A172 (cell line): ENCODE measurements around the gene TUNAR. TPM values are rescaled to one million over a fixed set of nuclear protein-coding genes. Genes with fewer than 3 reads are reported as not detected.

ENCODE experiments used
- DNase-seq: peaks from one replicate; pipeline ENCODE4 v3.0.0-alpha.2; 2015; ENCODE audit warnings: low spot score
- total RNA-seq: library from RNA; depleted of rRNA; stranded (reverse); fragments of >200 nt; shearing (Covaris generic); gene quantifications from 2 replicates; pipeline ENCODE4 v1.2.3, GENCODE V29; 2014; rRNA removed

Gene TUNAR
- total RNA-seq, result not detected in 2 replicates

DNA sequence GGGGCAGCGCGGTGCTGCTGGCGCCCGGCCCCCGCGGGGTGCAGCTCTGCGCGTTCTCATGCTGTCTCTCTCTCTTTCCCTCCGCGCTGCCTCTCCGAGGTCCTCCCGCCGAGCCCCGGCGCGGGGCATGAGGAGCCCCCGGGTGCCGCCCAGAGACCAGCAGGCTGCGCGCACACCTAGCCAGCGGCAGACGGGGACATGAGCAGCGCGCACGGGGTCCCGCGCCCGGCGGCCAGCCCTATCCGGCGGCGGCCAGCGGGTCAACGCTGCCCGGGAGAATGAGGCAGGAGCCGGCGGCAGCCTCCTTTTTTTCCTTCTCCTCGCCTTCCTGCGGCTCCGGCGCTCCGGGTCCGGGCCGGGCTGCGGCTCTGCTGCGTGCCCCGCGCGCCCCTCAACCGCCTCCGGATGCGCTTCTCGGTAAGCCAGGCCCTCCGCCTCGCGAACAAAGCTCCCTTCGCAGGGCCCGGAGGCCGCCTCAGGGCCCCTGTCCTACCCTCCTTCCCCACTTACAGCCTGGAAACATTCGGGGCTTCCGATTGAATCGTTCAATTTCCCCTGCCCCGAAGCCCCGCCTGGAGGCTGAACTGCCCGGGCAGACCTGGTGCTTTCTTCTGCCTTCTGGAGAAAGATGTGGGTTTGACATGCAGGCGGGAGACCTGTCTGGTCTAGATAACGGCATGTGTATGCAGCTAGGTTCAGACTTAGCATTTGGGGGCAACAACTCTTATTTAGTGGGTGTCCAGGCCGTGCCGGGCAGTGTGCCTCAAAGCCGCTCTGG lies at the start of gene TUNAR:
TSS of gene TUNAR (plus strand) at position 72 of the 778 bp plus-strand sequence.
- no peak for DNase-seq

DNA sequence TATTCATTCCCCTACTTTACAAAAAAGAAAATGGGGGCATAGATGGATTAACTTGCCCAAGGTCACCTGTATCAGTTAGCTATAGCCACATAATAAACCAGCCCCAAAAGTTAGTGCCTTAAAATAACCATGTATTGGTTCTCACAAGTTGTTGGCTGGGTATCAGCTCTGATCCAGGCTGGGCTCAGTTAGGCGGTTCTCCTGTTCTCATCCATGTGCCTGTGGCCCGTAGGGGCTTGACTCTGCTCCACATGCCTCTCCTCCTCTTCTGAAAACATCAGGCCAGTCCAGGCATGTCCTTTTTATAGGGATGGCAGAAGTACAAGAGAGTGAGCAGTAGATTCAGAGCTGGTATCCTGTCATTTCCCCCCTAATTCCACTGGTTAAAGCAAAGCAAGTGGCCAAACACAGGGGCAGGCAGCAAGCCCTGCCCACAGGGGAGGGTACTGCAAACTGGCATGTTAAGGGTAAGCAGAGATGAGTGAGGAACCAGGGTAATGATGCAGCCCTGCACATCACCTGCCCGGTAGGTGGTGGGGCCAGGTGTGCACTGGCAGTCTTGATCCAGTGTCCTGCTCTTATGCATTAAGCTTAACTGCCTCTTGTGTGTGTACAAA lies 47.9 kb upstream of the TUNAR start:
- no peak for DNase-seq

DNA sequence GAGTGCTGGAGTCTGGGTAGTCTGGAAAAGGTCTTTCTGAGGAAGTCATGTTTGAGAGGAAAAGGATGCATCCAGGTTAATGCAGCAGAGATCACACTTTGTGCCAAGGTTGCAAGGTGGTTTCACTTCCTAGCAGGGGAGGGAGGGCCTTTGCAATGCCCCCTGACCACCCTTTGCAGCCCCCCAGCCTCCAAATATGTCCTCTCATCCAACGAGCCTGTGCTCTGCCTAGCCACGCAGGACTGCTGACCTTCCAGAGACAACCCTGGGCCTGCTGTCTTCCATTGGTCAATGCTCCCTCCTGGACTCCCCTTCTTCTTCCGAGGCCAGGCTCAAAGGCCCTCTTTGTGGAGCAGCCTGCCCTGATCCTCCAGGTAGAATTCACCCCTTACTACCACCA lies 47.3 kb upstream of the TUNAR start:
- no peak for DNase-seq

DNA sequence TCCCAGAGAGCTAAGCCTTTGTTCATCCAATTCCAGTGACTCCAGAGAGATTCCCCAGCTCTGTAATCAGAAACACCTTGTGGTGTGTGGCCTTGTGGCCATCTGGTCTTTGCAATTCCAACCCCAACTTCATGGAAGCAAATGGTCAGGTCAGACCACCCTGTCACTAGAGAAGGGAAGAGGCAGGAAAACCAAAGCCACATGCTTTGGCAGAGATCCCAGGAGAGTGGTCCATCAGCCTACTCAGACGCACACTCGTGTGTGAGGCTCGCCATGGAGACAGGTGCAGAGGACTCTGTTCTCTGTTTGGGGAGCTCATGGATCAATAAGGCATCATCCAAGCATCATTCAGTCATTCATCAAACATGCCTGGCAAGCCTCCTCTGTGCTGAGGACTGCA lies 46.2 kb upstream of the TUNAR start:
- no peak for DNase-seq

DNA sequence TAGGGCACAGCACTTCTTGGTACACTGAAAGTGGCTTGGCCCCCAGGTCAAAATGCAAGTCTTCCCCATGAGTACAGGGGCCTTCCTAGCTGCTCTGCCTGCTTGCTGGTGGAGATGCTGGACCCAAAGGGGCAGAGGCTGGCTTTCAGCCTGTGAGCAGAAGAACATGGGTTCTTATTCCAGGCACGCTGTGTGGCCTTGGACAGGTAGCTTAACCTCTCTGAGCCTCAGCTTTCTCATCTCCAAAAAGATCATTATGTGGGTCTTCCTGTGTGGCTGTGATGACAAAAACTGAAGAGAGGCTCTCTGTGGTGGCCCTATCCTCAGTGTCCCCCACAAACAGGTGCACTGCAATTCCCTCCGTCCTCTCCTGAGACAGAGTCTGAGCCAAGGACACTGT lies 45.6 kb upstream of the TUNAR start:
- no peak for DNase-seq

DNA sequence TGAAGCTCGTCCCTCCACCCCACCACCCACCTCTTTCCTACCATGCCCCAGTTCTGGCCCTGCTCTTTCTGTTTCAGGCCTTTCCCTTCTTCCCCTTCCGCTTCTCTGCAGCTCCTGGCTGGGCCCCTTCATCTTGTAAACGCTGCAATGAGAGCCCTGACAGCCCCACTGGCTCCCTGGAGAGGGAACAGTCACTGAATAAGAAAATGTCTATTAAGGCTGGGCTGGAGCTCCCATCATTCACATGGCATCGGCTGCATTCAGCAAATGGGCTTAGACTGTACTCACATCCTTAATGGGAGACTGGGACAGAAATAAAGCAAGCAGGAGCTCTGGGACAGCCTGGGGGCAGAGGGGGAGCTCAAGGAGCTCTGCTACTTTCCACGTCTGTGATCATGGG lies 45.2 kb upstream of the TUNAR start:
- no peak for DNase-seq

DNA sequence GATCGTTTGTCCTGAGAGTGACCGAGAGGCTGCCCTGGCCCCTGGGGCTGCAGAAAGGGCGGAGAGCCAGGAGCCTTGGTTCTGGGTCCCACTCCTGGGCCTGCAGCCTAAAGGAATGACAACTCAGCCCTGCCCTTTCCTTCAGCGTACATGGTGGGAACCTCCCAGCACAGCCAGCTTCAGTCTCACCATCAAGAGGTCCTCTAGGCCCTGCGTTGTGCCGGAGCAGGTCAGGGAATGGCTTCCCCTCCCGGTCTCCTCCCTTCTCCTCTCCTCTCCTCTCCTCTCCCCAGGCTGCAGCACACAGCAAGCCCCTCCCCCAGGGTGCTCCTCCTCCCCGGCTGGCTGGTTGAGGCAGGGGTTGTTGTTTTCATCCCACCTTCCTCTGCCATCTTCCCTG lies 44.6 kb upstream of the TUNAR start:
- DNase-seq, result no peak

DNA sequence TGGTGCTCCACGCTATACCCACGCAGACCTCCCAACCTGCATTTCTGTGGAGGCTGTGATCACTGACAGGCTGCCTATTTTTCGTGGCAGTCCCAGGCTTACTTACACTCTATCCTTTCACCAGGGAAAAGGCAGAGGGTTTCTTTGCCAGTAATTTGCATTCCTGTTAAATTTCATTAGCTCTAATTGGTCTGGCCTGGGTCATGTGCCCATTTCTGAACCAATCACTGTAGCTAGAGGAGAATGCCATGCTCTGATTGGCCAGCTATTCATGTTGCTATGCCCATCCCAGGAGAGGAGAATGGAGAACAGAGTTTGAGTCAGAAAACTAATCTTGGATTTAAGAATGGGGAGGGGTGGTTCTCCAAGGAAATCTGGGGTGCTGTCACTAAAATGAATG lies 43.2 kb upstream of the TUNAR start:
- no peak for DNase-seq

DNA sequence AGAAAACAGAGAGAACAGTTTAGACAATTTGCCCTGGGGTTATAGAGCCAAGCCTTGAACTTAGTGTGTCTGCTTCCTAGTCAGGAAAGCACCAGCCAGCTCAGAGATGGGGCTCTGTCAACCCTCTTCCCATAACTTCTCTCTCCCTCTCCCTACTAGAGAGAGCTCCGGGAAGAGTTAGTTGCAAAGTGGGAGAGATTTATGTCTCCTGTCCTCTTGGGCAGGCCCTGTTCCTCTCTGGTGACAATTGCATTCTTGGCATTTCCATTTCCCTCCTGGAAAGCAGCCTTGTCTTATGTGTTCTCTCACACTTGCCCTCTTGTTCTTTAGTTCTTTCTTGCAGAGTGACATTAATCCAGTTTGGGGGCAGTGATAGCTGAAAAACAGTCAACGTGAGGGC lies 42.1 kb upstream of the TUNAR start:
- no peak for DNase-seq

DNA sequence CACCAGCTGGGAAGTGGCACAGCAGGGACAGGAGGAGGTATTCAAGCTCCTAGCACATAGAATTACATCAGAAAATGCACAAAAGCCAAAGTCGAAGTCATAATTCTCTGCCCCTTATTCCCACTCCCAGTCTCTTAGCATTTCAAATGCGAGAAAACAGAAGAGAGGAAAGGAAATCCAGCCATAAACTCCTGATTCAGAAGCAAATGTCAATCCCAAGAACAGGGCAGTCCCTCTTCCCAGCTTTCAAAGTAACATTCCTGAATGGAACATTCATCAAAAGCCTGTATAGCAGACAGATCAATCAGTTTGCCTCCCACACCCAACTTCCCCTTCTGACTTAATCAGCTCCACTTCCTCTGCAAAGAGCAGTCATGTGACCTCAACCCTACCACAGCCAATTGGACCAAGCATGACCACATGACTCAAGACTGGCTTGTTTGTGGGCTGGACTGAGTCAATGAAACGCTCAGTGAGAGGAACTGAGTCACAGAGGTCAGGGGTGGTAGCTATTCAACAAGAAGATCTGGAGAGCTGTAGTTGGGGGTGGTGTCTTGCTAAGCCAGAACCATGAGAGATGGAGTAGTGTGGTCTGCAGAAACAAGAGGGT lies 41.4 kb upstream of the TUNAR start:
- no peak for DNase-seq

DNA sequence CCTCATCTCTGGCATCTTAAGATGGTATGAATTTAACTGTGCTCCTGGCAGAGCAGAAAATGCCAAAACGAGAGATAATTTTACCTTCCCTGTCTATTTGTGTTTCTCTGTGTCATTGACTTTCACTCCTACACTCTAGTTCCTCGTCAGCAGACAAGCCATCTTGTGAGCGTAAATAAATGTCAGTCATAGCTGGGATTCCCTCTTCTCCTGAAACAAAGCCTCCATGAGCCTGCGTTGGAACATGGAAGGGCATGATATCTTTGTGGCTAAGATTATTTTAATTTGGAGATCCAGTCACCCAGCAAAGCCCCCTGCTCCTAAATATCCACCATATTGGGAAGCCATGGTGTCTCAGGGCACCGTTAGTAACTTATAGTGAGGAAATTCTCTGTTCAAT lies 37.8 kb upstream of the TUNAR start:
- no peak for DNase-seq

DNA sequence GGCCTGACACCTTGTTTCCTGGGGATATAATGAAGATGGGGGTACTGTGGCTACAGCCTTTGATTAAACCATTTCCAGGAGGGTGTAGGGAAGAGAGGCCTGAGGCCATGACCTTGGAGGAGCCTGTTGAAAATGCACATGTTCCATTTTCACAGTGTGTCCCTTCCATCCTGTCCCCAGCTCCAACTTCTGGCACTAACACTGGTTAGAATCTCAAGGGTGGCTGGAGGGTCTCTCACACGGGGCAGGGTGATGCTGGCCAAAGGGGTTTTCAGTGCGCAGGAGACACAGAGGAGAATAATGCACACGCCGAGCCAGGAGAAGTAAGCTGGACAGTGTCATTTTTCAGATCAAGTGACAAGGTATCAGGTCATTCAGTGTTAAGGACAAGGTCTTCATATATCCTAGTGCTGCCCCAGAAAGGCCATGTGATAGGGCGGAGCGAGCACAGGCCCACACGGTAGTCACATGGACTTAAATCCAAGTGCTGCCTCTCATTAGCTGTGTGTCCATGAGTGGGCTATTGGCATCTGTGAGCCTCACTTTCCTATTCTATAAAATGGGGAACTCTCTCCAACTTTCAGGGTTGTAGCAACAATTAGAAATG lies 36.4 kb upstream of the TUNAR start:
- DNase-seq, result no peak

DNA sequence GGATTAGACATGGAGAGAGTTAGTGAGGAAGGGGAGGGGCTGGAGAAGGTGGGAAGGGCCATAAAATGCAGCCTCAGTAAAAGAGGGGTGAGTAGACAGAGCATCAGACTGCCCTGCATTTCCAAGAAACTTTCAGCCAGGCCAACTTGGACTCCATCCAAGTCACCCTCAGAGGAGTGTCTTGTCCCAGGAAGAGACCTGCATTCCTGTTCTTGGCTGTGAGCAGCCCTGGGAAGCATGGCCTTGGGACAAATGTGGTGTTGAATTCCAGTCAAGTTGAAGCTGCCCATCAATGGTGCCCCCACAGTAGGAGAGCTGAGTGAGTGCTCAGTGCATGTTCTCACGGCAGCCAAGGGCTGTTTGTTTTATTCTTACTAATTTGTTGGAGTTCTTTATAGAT lies 35.0 kb upstream of the TUNAR start:
- no peak for DNase-seq

DNA sequence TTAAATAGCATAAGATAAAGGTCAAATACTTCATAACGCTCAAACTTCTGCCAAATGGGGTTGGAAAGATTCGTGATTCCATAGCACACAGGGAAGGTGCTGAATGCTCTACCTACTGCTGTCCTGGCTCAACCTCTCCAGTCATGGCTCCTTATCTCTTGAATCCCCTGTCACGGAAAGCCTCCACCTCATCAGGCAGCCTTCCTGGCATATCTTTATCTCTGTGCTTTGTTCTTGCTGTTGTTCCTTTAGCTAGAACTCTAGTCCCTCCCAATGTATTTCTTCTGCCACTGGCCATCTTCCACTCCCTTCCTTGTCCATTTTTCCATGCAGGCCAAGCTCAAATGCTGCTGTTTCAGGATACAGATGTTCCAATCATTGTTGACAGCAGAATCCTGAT lies 26.9 kb upstream of the TUNAR start:
- DNase-seq, result no peak

DNA sequence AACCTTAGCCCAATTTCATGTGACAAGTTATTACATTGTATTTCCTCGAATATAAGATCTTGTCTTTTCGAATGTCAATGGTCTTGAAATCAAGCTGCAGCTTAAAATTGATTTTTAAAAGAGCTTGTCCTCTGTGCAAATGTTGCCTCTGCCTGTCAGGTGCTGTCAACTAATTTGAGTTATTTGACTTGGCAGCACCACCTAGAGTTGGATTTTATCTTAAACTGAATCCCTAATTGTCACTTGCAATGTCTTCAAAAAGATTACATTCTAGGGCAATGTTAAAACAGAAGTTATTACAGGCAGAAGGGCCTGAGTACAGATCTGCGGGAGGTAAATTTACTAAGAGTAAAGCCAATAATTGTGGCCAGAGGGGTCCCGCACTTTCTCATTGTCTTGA lies 26.2 kb upstream of the TUNAR start:
- no peak for DNase-seq

DNA sequence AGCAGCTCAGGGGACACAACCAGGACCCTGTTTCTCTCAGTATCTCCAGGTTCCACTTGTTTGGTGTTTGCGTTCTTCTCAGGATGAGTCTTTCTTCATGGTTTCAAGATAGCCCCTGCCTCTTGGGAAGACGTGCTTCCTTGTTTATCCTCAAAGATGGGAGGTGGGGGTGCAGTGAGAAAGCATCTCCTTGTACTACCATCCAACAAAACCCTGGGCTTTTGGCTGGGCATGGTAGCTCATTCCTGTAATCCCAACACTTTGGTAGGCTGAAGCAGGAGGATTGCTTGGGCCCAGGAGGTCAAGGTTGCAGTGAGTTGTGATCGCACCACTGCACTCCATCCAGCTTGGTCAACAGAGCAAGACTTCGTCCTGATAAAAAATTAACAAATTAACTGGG lies 21.0 kb upstream of the TUNAR start:
- no peak for DNase-seq

DNA sequence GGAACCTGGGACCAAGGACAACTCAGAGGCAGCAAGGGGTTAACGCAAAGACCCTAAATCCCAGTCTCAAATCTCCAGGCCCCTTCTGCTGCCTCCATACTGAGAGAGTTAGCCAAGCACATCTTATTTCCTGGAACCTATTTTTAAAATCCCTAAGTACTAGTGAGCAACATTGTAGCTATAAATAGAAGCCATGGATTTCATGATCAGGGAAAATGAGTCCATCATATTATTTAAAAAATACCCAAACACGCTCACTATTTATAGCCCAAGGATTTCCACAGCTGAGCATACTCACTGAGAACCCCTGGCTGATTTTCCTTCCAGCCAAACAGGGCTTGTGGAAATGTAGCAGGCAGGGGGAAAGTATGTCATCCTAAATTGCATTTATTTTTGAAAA lies 19.4 kb upstream of the TUNAR start:
- no peak for DNase-seq

DNA sequence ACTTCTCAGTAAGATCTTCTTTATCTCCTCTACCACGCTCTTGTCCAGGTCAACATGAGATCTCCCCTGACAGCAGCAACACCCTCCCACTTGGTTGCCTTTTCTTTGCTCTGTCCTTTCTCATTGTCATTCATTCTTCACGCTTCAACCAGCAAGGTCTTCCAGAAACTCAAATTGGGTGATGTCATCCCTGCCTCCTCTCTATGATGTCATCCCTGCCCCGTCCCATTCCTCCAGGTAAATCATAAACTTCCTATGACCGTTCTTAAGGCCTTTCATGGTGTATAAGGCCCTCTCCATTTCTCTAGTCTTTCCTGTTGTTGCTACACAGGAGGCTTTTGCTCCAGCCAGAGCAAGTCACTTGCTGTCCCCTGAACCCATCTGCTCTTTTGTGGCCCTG lies 17.7 kb upstream of the TUNAR start:
- DNase-seq, result no peak

DNA sequence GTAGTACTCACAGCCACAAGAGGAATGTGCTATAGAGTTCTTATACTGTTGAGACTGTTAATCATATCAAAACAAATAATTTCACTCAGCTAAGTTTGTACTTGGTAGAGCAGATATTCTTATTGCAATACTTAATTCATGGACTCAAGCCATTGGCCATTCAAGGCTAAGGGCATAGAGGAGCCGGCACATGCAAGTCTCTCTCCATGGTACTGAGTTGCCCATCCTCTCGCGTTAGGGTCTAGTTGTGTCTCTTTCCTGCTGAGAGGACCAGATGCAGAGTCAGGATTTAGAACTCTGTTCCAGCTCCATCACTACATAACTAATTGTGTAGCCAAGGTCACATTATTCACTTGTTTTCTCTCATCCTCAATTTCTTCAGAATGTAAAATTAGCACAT lies 14.4 kb upstream of the TUNAR start:
- peak; percentile 11 for DNase-seq

DNA sequence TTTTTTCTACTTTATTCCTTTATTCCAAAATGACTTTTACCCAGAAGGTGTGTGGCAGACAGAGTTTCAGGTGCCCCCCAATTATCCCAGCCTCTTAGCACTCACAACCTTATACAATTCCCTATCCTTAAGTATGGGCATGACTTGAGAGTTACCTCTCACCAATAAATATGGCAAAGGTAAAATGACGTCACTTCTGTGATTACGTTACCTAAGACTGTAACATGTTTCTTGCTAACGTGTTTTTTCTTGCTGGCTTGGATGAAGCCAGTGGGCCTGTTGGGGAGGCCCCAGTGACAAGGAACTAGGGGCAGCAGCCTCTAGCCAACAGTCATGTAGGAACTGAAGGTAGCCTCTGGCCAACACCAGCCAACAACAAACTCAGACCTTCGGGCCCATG lies 13.3 kb upstream of the TUNAR start:
- DNase-seq, result no peak

DNA sequence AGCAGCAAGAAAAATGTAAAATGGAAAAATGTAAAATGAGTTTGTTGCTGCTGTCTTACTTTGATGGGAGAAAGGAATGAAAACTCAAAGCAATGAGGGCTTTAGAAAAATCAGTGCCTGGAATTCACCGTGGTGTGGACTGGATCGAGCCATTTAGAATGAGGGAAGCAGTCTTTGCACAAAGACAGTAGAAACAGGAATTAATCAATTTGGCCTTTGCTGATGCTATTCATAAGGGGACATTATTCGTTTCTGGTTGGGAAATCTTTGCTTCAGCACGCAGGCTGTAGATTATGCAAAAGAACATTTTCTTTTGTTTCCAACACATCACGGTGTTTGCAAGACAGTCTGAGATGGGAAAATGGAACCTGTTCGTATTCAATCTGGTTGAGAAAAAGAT lies 6.9 kb upstream of the TUNAR start:
- DNase-seq, result no peak

DNA sequence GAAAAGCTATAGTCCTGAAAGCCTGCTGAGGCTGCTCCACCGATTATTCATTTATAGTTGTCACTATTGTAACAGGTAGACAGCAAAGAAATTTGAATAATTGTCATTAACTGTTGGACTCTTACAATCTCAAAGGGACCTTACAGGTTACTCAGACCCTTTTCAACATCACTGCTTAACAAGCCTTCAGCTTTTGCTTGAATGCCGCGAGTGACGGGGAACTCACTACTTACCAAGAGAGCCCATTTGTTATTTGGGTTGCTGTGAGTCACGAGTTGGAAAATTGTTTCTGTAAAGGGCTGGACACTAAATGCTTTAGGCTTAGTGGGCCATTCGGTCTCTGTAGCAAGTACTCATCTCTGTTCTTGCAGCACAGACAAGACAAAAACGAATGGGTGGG lies 5.9 kb upstream of the TUNAR start:
- no peak for DNase-seq

DNA sequence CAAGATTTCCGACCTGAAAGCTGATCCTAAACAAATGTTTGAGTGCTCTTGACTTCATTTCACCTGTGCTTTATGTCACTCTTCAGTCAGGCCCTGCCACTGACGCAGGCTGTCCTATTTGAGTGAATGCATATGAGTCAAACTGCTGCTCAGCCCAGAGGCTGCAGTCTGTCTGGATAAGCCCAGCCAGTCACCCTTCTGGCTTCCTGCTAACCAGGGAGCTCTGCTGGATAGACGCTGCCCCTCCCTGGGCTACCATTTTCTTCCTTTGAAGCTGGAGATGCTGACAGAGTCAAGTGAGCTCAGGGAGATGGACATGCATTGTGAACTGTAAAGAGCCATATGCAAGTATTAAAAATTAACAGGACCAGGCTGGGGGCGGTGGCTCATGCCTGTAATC lies 5.1 kb upstream of the TUNAR start:
- DNase-seq, result no peak
